Adrenal gland (tissue), 12 donors: ENCODE results near the gene RBM19. TPM values are rescaled to one million over a fixed set of nuclear protein-coding genes. Genes with fewer than 3 reads are reported as not detected.

Experiments used
- DNase-seq, 7 donors: peaks; one replicate each; pipeline ENCODE4 v3.0.0-alpha.2; 2019 to 2020
- H3K27ac ChIP-seq, 5 donors: fragments of 200-600 bp; sonication (generic) in 4 of 5; 1 replicate in 3 of 5; 2 replicates in 2 of 5; pipeline versions ENCODE4 v1.5.1 to v1.8.0; 2016 to 2020; ENCODE audit warnings: mild to moderate bottlenecking in 1 of 5
- H3K27me3 ChIP-seq: fragments of 200-600 bp; 2 replicates; pipeline ENCODE4 v1.8.0; 2021
- H3K36me3 ChIP-seq, 2 donors: fragments of 200-600 bp; replicated peaks in 1 of 2; 1 replicate in 1 of 2; 2 replicates in 1 of 2; pipeline versions ENCODE4 v1.5.1 to v1.8.0; 2018 to 2022
- H3K4me1 ChIP-seq, 2 donors: fragments of 200-600 bp; replicated peaks in 1 of 2; 1 replicate in 1 of 2; 2 replicates in 1 of 2; pipeline versions ENCODE4 v1.5.1 to v1.8.0; 2018 to 2021
- H3K4me3 ChIP-seq, 4 donors: fragments of 200-600 bp; sonication (generic) in 3 of 4; one replicate each; pipeline ENCODE4 v1.5.1; 2016 to 2018
- H3K9me3 ChIP-seq, 3 donors: fragments of 200-600 bp; sonication (generic) in 1 of 3; replicated peaks in 1 of 3; 1 replicate in 2 of 3; 2 replicates in 1 of 3; pipeline versions ENCODE4 v1.5.1 to v1.8.0; 2016 to 2021
- POLR2A ChIP-seq, 2 donors: fragments of 450-650 bp; IDR thresholded peaks; one replicate each; pipeline ENCODE4 v1.6.1; 2017; ENCODE audit warnings: antibody characterized with exemption in 2 of 2, mild to moderate bottlenecking in 2 of 2, moderate library complexity in 1 of 2
- WGBS, 4 donors: extraction: QIAGEN DNeasy Blood & Tissue Kit in 2 of 4; methylation state at CpG; one replicate each; pipeline versions ENCODE4 v1.1.5 to v1.1.7; 2013 to 2017; 5-methylcytosine and 5-hydroxymethylcytosine counted together
- intact Hi-C, 2 donors: fragments of 100-400 bp; cut with DNase I; formaldehyde crosslinking; loops; one replicate each; pipeline versions ENCODE4 v1.14.1 to v1.15.0; 2022 to 2023
- polyA plus RNA-seq, 3 donors: library from polyadenylated mRNA; stranded (reverse); fragments of 200-250 nt in 2 of 3; fragments of 350-450 nt in 1 of 3; fragmentation: Illumina TruSeq in 1 of 3; extraction: RNeasy Lipid Tissue Mini Kit (QIAGEN cat#74804) in 1 of 3; gene quantifications; one replicate each; pipeline ENCODE4 v1.2.3, GENCODE V29; 2013 to 2014
- total RNA-seq, 9 donors: library from RNA; depleted of rRNA in 4 of 9; stranded (reverse); fragments of >200 nt in 4 of 9; fragments of 120-200 nt in 1 of 9; fragmentation: NEBNext Ultra II Directional in 1 of 9; extraction: Animal tissue kit (Norgen Biotek cat#: 25700) in 1 of 9; gene quantifications; one replicate each; pipeline versions ENCODE4 v1.1.0 to v1.2.4, GENCODE V29; 2013 to 2023
- TF ChIP-seq, protein P1 (sequence below), 6 experiments: fragments of 450-650 bp in 4 of 6; fragments of 200-600 bp in 2 of 6; sonication (generic) in 1 of 6; IDR thresholded peaks; 1 replicate in 5 of 6; 2 replicates in 1 of 6; pipeline versions ENCODE4 v1.5.1 to v1.8.0; 2016 to 2021; ENCODE audit warnings: antibody characterized with exemption in 6 of 6, mild to moderate bottlenecking in 2 of 6, moderate library complexity in 1 of 6
- donor health status: healthy with polysubstance abuse.
- donor health status: Bipolar disorder and iron deficiency.
- donor health status: DM: yes; HTN: yes; CAD: no.
- donor health status: DM: no; HTN: no; CAD: no.
- donor health status: DM: no; HTN: no; CAD: no.
- donor health status: DM: yes; HTN: yes; CAD: no.

RBM19 gene
- total and polyA plus RNA-seq, 12 donors: 19.6 to 71.4 (median 33.1) TPM

GRCh38 chr12:113980537-113981337 is 14.6 kb upstream of the RBM19 start:
- Histone ChIP-seq H3K9me3 (no peaks in the 10 kb centered on the region), H3K36me3 (no peaks in the 10 kb centered on the region), H3K27ac (no peak overlapping the region), H3K27me3 (peaks cover 23% of the 10 kb centered on the region), H3K4me3 (no peak overlapping the region), H3K4me1 (no peaks in the 10 kb centered on the region)
- TF ChIP-seq POLR2A (IDR thresholded peaks at IDR 0.05): no peak
- TF ChIP-seq, protein P1, sequence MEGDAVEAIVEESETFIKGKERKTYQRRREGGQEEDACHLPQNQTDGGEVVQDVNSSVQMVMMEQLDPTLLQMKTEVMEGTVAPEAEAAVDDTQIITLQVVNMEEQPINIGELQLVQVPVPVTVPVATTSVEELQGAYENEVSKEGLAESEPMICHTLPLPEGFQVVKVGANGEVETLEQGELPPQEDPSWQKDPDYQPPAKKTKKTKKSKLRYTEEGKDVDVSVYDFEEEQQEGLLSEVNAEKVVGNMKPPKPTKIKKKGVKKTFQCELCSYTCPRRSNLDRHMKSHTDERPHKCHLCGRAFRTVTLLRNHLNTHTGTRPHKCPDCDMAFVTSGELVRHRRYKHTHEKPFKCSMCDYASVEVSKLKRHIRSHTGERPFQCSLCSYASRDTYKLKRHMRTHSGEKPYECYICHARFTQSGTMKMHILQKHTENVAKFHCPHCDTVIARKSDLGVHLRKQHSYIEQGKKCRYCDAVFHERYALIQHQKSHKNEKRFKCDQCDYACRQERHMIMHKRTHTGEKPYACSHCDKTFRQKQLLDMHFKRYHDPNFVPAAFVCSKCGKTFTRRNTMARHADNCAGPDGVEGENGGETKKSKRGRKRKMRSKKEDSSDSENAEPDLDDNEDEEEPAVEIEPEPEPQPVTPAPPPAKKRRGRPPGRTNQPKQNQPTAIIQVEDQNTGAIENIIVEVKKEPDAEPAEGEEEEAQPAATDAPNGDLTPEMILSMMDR (IDR thresholded peaks at IDR 0.05): peak; percentile 86 to 98 (median 96)
- DNase-seq: peak in 6 of 7 donors; percentile 41 to 56 (median 49)
- intact Hi-C loops: loop anchor here (5.0 to 10.0 kb wide), 4 partner anchors 524 to 1934 kb away; no protein-coding TSS in a partner anchor
- 15 to 20% (median 18%) methylated on average over 12 of the region's 12 CpGs for WGBS, 4 donors

DNA sequence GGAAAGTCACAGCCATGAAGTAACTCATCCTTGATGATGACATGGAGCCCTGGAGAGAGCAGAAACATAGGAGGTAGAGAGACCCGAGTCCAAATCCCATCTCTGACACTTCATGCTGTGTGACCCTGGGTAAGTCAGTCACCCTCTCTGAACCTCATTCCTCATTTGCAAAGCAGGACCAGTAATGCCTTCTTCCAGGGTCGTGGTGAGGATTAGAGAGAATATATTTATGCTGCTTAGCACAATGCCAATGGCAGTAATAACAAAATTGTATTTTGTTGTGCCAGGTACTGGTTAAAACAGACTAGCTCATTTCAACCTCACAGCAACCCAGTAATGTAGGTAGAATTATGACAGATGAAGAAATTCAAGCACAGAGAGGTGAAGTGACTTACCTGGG is 13.9 kb upstream of the RBM19 start:
- Histone ChIP-seq H3K4me3 (no peak overlapping the region), H3K9me3 (no peaks in the 10 kb centered on the region), H3K27ac (no peak overlapping the region), H3K4me1 (no peaks in the 10 kb centered on the region), H3K36me3 (no peaks in the 10 kb centered on the region), H3K27me3 (peaks cover 24% of the 10 kb centered on the region)
- intact Hi-C loops: loop anchor here (5.0 to 10.0 kb wide), 4 partner anchors 525 to 1935 kb away; no protein-coding TSS in a partner anchor
- 28 to 52% (median 43%) methylated on average over 2 of the region's 2 CpGs for WGBS, 4 donors
- no peak for DNase-seq
- TF ChIP-seq POLR2A (IDR thresholded peaks at IDR 0.05): no peak
- TF ChIP-seq, protein P1 (IDR thresholded peaks at IDR 0.05): no peak

DNA sequence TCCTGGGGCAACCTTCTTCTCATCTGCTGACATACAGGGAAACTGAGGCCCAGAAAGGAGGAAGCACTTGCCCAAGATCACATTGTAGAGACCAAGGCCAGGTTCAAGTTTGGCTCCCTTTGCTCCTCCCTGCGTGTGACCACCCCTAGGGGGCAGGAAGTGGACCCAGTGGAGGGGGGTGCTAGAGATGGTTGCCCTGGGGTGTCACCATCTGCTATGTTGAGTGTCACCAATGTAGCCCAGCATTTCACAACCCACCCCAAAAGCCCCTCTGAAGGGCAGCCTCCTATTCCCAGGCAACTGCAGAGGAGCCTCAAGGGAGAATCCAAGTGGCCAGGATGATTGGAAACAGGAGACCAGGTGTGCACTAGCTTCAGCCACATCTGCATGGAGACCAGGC is 12.0 kb upstream of the RBM19 start:
- intact Hi-C loops: no loop called here
- Histone ChIP-seq H3K36me3 (no peaks in the 10 kb centered on the region), H3K9me3 (no peaks in the 10 kb centered on the region), H3K27ac (no peak overlapping the region), H3K4me1 (no peaks in the 10 kb centered on the region), H3K4me3 (no peak overlapping the region), H3K27me3 (peaks cover 29% of the 10 kb centered on the region)
- no peak for TF ChIP-seq POLR2A (IDR thresholded peaks at IDR 0.05)
- TF ChIP-seq, protein P1 (IDR thresholded peaks at IDR 0.05): no peak
- no peak for DNase-seq
- 8 to 54% (median 43%) methylated on average over 1 of the region's 1 CpG for WGBS, 4 donors

GRCh38 chr12:113974006-113974405 is 7.9 kb upstream of the RBM19 start:
- peaks cover 17% of the 10 kb centered on the region for H3K27me3 ChIP-seq

More at GRCh38 chr12:113974006-113974405, 7.9 kb upstream of the RBM19 start:
- Histone ChIP-seq H3K4me1 (no peaks in the 10 kb centered on the region), H3K27ac (no peak overlapping the region), H3K9me3 (no peaks in the 10 kb centered on the region), H3K4me3 (no peak overlapping the region), H3K36me3 (no peaks in the 10 kb centered on the region)
- no peak for TF ChIP-seq POLR2A (IDR thresholded peaks at IDR 0.05)
- TF ChIP-seq, protein P1 (IDR thresholded peaks at IDR 0.05): no peak
- intact Hi-C loops: no loop called here
- no peak for DNase-seq
- 54 to 67% (median 66%) methylated on average over 3 of the region's 3 CpGs for WGBS, 4 donors
